ENCODE data around the gene BPNT1.

- TF ChIP-seq POLR2A (IDR thresholded peaks at IDR 0.05) (no peak), CTCF (IDR thresholded peaks at IDR 0.05) (no peak)
Measured at GRCh38 chr1:220076861-220077762, 12.5 kb downstream of the BPNT1 start.

Measured in body of pancreas (tissue), 4 donors.